HepG2 (cell line): ENCODE results near the gene FANCG. TPM values are rescaled to one million over a fixed set of nuclear protein-coding genes. Genes with fewer than 3 reads are reported as not detected.

Experiments used
- ARHGAP35 ChIP-seq: sonication (generic); formaldehyde crosslinking; IDR thresholded peaks from 2 replicates; pipeline ENCODE4 v1.9.0; 2022; ENCODE audit warnings: mild to moderate bottlenecking, inconsistent platforms, moderate library complexity, missing genetic modification reagents, borderline replicate concordance
- CAMTA2 ChIP-seq: sonication (generic); formaldehyde crosslinking; IDR thresholded peaks from 2 replicates; pipeline ENCODE4 v1.4.0; 2020; ENCODE audit warnings: mild to moderate bottlenecking, missing genetic modification reagents, borderline replicate concordance
- CC2D1A ChIP-seq: sonication (generic); formaldehyde crosslinking; IDR thresholded peaks from 2 replicates; pipeline ENCODE4 v1.8.1; 2023; ENCODE audit warnings: mild to moderate bottlenecking, missing genetic modification reagents
- DPF2 ChIP-seq: sonication (generic); formaldehyde crosslinking; IDR thresholded peaks from 2 replicates; pipeline ENCODE4 v1.4.0; 2020; ENCODE audit warnings: mild to moderate bottlenecking, low read depth, missing genetic modification reagents, borderline replicate concordance
- ELF4 ChIP-seq: sonication (generic); formaldehyde crosslinking; IDR thresholded peaks from 2 replicates; pipeline ENCODE4 v1.5.0; 2020; ENCODE audit warnings: missing genetic modification reagents, mild to moderate bottlenecking, moderate library complexity, borderline replicate concordance
- FLYWCH1 ChIP-seq: sonication (generic); formaldehyde crosslinking; IDR thresholded peaks from 2 replicates; pipeline ENCODE4 v1.8.1; 2023; ENCODE audit warnings: mild to moderate bottlenecking, missing genetic modification reagents
- GTF3A ChIP-seq: sonication (generic); formaldehyde crosslinking; conservative IDR thresholded peaks from 2 replicates; pipeline ENCODE4 v1.4.0; 2020; ENCODE audit warnings: mild to moderate bottlenecking, missing genetic modification reagents
- KDM5B ChIP-seq: sonication (generic); formaldehyde crosslinking; IDR thresholded peaks from 2 replicates; pipeline ENCODE4 v1.4.0; 2020; ENCODE audit warnings: missing genetic modification reagents, mild to moderate bottlenecking, borderline replicate concordance
- KMT2A ChIP-seq: sonication (generic); formaldehyde crosslinking; IDR thresholded peaks from 2 replicates; pipeline ENCODE4 v1.4.0; 2020; ENCODE audit warnings: missing genetic modification reagents
- MAFK ChIP-seq, 2 experiments: IDR thresholded peaks in 1 of 2; conservative IDR thresholded peaks in 1 of 2; 2 replicates each; pipeline ENCODE4 v1.6.1; 2011; ENCODE audit warnings: improper control_type of control experiment in 2 of 2, low read length in 2 of 2
- MAZ ChIP-seq, 2 experiments: sonication (generic) in 1 of 2; formaldehyde crosslinking in 1 of 2; IDR thresholded peaks; 2 replicates each; pipeline versions ENCODE4 v1.5.0 to v1.6.1; 2012 to 2020; ENCODE audit warnings: low read depth in 2 of 2, mild to moderate bottlenecking in 2 of 2, borderline replicate concordance in 1 of 2, improper control_type of control experiment in 1 of 2, low read length in 1 of 2, missing genetic modification reagents in 1 of 2, moderate library complexity in 1 of 2
- NFE2L1 ChIP-seq: sonication (generic); formaldehyde crosslinking; IDR thresholded peaks from 2 replicates; pipeline ENCODE4 v1.4.0; 2020; ENCODE audit warnings: missing genetic modification reagents, mild to moderate bottlenecking, borderline replicate concordance
- NR2F1 ChIP-seq, 2 experiments: fragments of 450-650 bp in 1 of 2; formaldehyde crosslinking in 1 of 2; IDR thresholded peaks; 2 replicates each; pipeline versions ENCODE4 v1.5.0 to v1.6.1; 2016 to 2020; ENCODE audit warnings: mild to moderate bottlenecking in 1 of 2, missing compliant biosample characterization in 1 of 2, missing genetic modification reagents in 1 of 2, moderate library complexity in 1 of 2
- PITX1 ChIP-seq: sonication (generic); formaldehyde crosslinking; IDR thresholded peaks from 2 replicates; pipeline ENCODE4 v1.5.1; 2020; ENCODE audit warnings: mild to moderate bottlenecking, missing genetic modification reagents
- PRPF4 ChIP-seq: fragments of 200-400 bp; formaldehyde crosslinking; IDR thresholded peaks from 2 replicates; pipeline ENCODE4 v1.6.1; 2016; ENCODE audit warnings: low read length, low read depth; ENCODE audit not compliant: poor library complexity, severe bottlenecking
- SMARCC2 ChIP-seq: fragments of 450-650 bp; IDR thresholded peaks from 2 replicates; pipeline ENCODE4 v1.6.1; 2017; ENCODE audit warnings: antibody characterized with exemption, mild to moderate bottlenecking
- ZEB1 ChIP-seq: IDR thresholded peaks from 2 replicates; pipeline ENCODE4 v1.6.1; 2012; ENCODE audit warnings: mild to moderate bottlenecking, low read depth, inconsistent platforms; ENCODE audit not compliant: insufficient replicate concordance
- ZNF280D ChIP-seq: sonication (generic); formaldehyde crosslinking; IDR thresholded peaks from 2 replicates; pipeline ENCODE4 v1.5.1; 2020; ENCODE audit warnings: mild to moderate bottlenecking, missing genetic modification reagents
- ZNF430 ChIP-seq: sonication (generic); formaldehyde crosslinking; IDR thresholded peaks from 2 replicates; pipeline ENCODE4 v1.9.0; 2021; ENCODE audit warnings: mild to moderate bottlenecking, missing genetic modification reagents
- ZNF446 ChIP-seq: sonication (generic); formaldehyde crosslinking; IDR thresholded peaks from 2 replicates; pipeline ENCODE4 v1.5.0; 2020; ENCODE audit warnings: mild to moderate bottlenecking, missing genetic modification reagents
- ZNF512 ChIP-seq: sonication (generic); formaldehyde crosslinking; IDR thresholded peaks from 2 replicates; pipeline ENCODE4 v1.4.0; 2020; ENCODE audit warnings: mild to moderate bottlenecking, missing genetic modification reagents
- ZNF577 ChIP-seq: sonication (generic); formaldehyde crosslinking; IDR thresholded peaks from 2 replicates; pipeline ENCODE4 v1.4.0; 2020; ENCODE audit warnings: mild to moderate bottlenecking, low read depth, missing genetic modification reagents, borderline replicate concordance
- ZNF777 ChIP-seq: sonication (generic); formaldehyde crosslinking; IDR thresholded peaks from 2 replicates; pipeline ENCODE4 v1.4.0; 2020; ENCODE audit warnings: missing genetic modification reagents
- polyA plus RNA-seq, 8 experiments: library from polyadenylated mRNA; depleted of rRNA in 3 of 8; stranded (reverse) in 7 of 8; unstranded in 1 of 8; fragments of >200 nt; fragmentation: Illumina TruSeq in 4 of 8; extraction: Trizol in 4 of 8; gene quantifications; 2 replicates each; pipeline versions ENCODE4 v1.2.1 to v1.2.3, GENCODE V29; 2011 to 2016; ENCODE audit warnings: low read depth in 4 of 8, missing spikeins in 1 of 8, mixed read lengths in 1 of 8; ENCODE audit not compliant: insufficient read depth in 1 of 8
- total RNA-seq, 5 experiments: library from RNA; depleted of rRNA; stranded (reverse); fragments of >200 nt; fragmentation: Illumina TruSeq; extraction: Trizol; gene quantifications; 2 replicates each; pipeline ENCODE4 v1.2.3, GENCODE V29; 2016; ENCODE audit warnings: low read depth in 1 of 5

The FANCG gene
- total and polyA plus RNA-seq, 2 of the 13 experiments (the other 11 are each of a cell fraction or from before 2014, with no cell fraction given): 14.4 to 45.1 TPM

- TF ChIP-seq MAZ (IDR thresholded peaks at IDR 0.05; ENCODE audit: borderline replicate concordance, low read depth, low read length) (peak; percentile 59; the same call in 1 of the 2 replicates), MAZ (CRISPR knock-in tag; IDR thresholded peaks at IDR 0.05; ENCODE audit: low read depth) (peak; percentile 84), SMARCC2 (no peak), GTF3A (CRISPR knock-in tag) (no peak; the same call in 1 of the 2 replicates), CAMTA2 (CRISPR knock-in tag) (0 out of 2 replicates have a peak, but pooled peaks have one; percentile 32), ZNF512 (CRISPR knock-in tag) (no peak), ZNF577 (no peak), KMT2A (peak; percentile 52; the same call in 1 of the 2 replicates), ZNF430 (CRISPR knock-in tag) (no peak), NFE2L1 (CRISPR knock-in tag) (peak; percentile 99), ARHGAP35 (CRISPR knock-in tag) (no peak), PITX1 (no peak), NR2F1 (CRISPR knock-in tag; IDR thresholded peaks at IDR 0.05) (0 out of 4 replicates have a peak, but pooled peaks have one; percentile 5 to 27), ZNF446 (CRISPR knock-in tag) (no peak), DPF2 (CRISPR knock-in tag) (no peak), PRPF4 (no peak), MAFK (conservative IDR thresholded peaks at IDR 0.05 in 1 of 2, IDR thresholded peaks at IDR 0.05 in 1 of 2; ENCODE audit: low read length in 2 of 2) (0 out of 4 replicates have a peak, but pooled peaks of 1 of the 2 experiments have one; percentile 46), FLYWCH1 (CRISPR knock-in tag) (peak; percentile 29), CC2D1A (no peak), ZNF280D (CRISPR knock-in tag) (no peak), ZNF777 (CRISPR knock-in tag) (no peak), ELF4 (CRISPR knock-in tag) (no peak), KDM5B (peak; percentile 82), ZEB1 (no peak)
Measured at GRCh38 chr9:35071814-35072460, 7.8 kb downstream of the FANCG start (continued).
